HepG2 (cell line): ENCODE measurements around the gene PTGR1. TPM values are rescaled to one million over a fixed set of nuclear protein-coding genes. Genes with fewer than 3 reads are reported as not detected.
A peak's percentile ranks its signal among the peaks of the same experiment; 100 is the strongest.

Experiments used
- ATAC-seq: fragments of 200-7000 bp; cut with Tn5 transposase; 3 replicates; pipeline ENCODE4 v1.9.1; 2020; ENCODE audit warnings: mild to moderate bottlenecking, moderate library complexity
- BruUV-seq: library from RNA; stranded (reverse); fragments of 400-500 nt; replicated peaks from 2 replicates; lab custom pipeline; 2021; lab: Mats Ljungman, UMichigan
- CTCF ChIA-PET: fragments of 300-600 bp; formaldehyde crosslinking; extraction: SDS; loops from one replicate; lab custom pipeline; 2021; ENCODE audit warnings: low total read pairs, inconsistent platforms, low intra/inter-chr PET ratio; lab: Yijun Ruan, JAX
- POLR2A ChIA-PET: fragments of 350-600 bp; sonication (Branson Sonifier 250); formaldehyde crosslinking; loops from one replicate; lab custom pipeline; 2020; ENCODE audit warnings: antibody characterized with exemption, inconsistent platforms; lab: Yijun Ruan, JAX
- DNase-seq: peaks from one replicate; pipeline ENCODE4 v3.0.0-alpha.2; 2015; ENCODE audit warnings: low spot score
- FAIRE-seq: peaks from 3 replicates; lab custom pipeline; 2011; peaks lifted over from hg19 to GRCh38; lab: Jason Lieb, UNC
- H2AFZ ChIP-seq: one replicate; pipeline ENCODE4 v1.6.1; 2011; ENCODE audit warnings: low read length, inconsistent platforms
- H3K27ac ChIP-seq: fragments of 300-600 bp; 3 replicates; pipeline ENCODE4 v1.8.0; 2011; ENCODE audit warnings: mixed run types, mild to moderate bottlenecking, mixed read lengths, low read length, inconsistent platforms; ENCODE audit not compliant: insufficient read depth; ENCODE audit errors: extremely low read length
- H3K27me3 ChIP-seq, 2 experiments: fragments of 200-600 bp in 1 of 2; 2 replicates in 1 of 2; 3 replicates in 1 of 2; pipeline versions ENCODE4 v1.6.0 to v1.8.0; 2011; ENCODE audit warnings: low read length in 2 of 2, mild to moderate bottlenecking in 2 of 2, moderate library complexity in 2 of 2, inconsistent platforms in 1 of 2; ENCODE audit not compliant: insufficient read depth in 2 of 2, control insufficient read depth in 1 of 2
- H3K36me3 ChIP-seq, 2 experiments: fragments of 200-600 bp in 1 of 2; replicated peaks in 1 of 2; 2 replicates in 1 of 2; 3 replicates in 1 of 2; pipeline versions ENCODE4 v1.5.1 to v1.8.0; 2011; ENCODE audit warnings: low read length in 2 of 2, inconsistent platforms in 1 of 2; ENCODE audit not compliant: insufficient read depth in 2 of 2, control insufficient read depth in 1 of 2
- H3K4me1 ChIP-seq: 2 replicates; pipeline ENCODE4 v1.5.1; 2012; ENCODE audit warnings: low read length, inconsistent platforms; ENCODE audit not compliant: insufficient read depth
- H3K4me2 ChIP-seq: 2 replicates; pipeline ENCODE4 v1.6.0; 2011; ENCODE audit warnings: low read depth, low read length, inconsistent platforms
- H3K4me3 ChIP-seq, 3 experiments: fragments of 200-600 bp in 1 of 3; sonication (generic), shearing (Covaris generic) in 1 of 3; replicated peaks in 1 of 3; 2 replicates each; pipeline ENCODE4 v1.5.1; 2011 to 2016; ENCODE audit warnings: low read length in 3 of 3, inconsistent platforms in 2 of 3, low read depth in 2 of 3, mild to moderate bottlenecking in 2 of 3, control low read depth in 1 of 3, mixed read lengths in 1 of 3; ENCODE audit not compliant: insufficient read depth in 1 of 3
- H3K79me2 ChIP-seq: one replicate; pipeline ENCODE4 v1.6.1; 2011; ENCODE audit warnings: low read length, inconsistent platforms; ENCODE audit not compliant: insufficient read depth
- H3K9ac ChIP-seq: 2 replicates; pipeline ENCODE4 v1.6.0; 2011; ENCODE audit warnings: mild to moderate bottlenecking, low read depth, low read length, inconsistent platforms; ENCODE audit not compliant: insufficient read depth
- H3K9me3 ChIP-seq: 2 replicates; pipeline ENCODE4 v1.5.1; 2012; ENCODE audit warnings: mild to moderate bottlenecking, low read length
- H4K20me1 ChIP-seq: 2 replicates; pipeline ENCODE4 v1.6.0; 2011; ENCODE audit warnings: inconsistent platforms, mild to moderate bottlenecking, low read length, moderate library complexity; ENCODE audit not compliant: insufficient read depth
- AGO1 ChIP-seq: fragments of 200-400 bp; formaldehyde crosslinking; IDR thresholded peaks from 2 replicates; pipeline ENCODE4 v1.6.1; 2017; ENCODE audit warnings: mild to moderate bottlenecking, low read depth, low read length, moderate library complexity; ENCODE audit not compliant: poor library complexity, severe bottlenecking
- CENPT ChIP-seq: sonication (generic); formaldehyde crosslinking; IDR thresholded peaks from 2 replicates; pipeline ENCODE4 v1.8.0; 2022; ENCODE audit warnings: low read depth, mild to moderate bottlenecking, moderate library complexity, missing genetic modification reagents
- CHCHD3 ChIP-seq: sonication (generic); formaldehyde crosslinking; IDR thresholded peaks from 2 replicates; pipeline ENCODE4 v1.8.0; 2022; ENCODE audit warnings: mild to moderate bottlenecking, missing genetic modification reagents, moderate library complexity
- DDIT3 ChIP-seq: sonication (generic); formaldehyde crosslinking; IDR thresholded peaks from 2 replicates; pipeline ENCODE4 v1.4.0; 2020; ENCODE audit warnings: mild to moderate bottlenecking, missing genetic modification reagents
- ETV5 ChIP-seq: IDR thresholded peaks from 2 replicates; pipeline ENCODE4 v1.6.1; 2018; ENCODE audit warnings: missing biosample characterization, missing genetic modification reagents, inconsistent platforms, borderline replicate concordance
- IRF2 ChIP-seq: IDR thresholded peaks from 2 replicates; pipeline ENCODE4 v1.6.1; 2018; ENCODE audit warnings: missing genetic modification reagents, missing compliant biosample characterization
- KLF12 ChIP-seq: sonication (generic); formaldehyde crosslinking; IDR thresholded peaks from 2 replicates; pipeline ENCODE4 v1.4.0; 2020; ENCODE audit warnings: missing genetic modification reagents, borderline replicate concordance
- KLF9 ChIP-seq: IDR thresholded peaks from 2 replicates; pipeline ENCODE4 v1.6.1; 2016; ENCODE audit warnings: low read depth
- NCOA2 ChIP-seq: sonication (generic); formaldehyde crosslinking; IDR thresholded peaks from 2 replicates; pipeline ENCODE4 v1.8.0; 2022; ENCODE audit warnings: inconsistent platforms
- NFE2L1 ChIP-seq: sonication (generic); formaldehyde crosslinking; IDR thresholded peaks from 2 replicates; pipeline ENCODE4 v1.4.0; 2020; ENCODE audit warnings: missing genetic modification reagents, mild to moderate bottlenecking, borderline replicate concordance
- TCF12 ChIP-seq, 2 experiments: fragments of 450-650 bp in 1 of 2; sonication (generic) in 1 of 2; formaldehyde crosslinking in 1 of 2; IDR thresholded peaks; 2 replicates each; pipeline versions ENCODE4 v1.6.1 to v1.8.0; 2017 to 2022; ENCODE audit warnings: antibody characterized with exemption in 1 of 2, mild to moderate bottlenecking in 1 of 2, missing genetic modification reagents in 1 of 2, moderate library complexity in 1 of 2
- TEAD2 ChIP-seq: sonication (generic); formaldehyde crosslinking; IDR thresholded peaks from 2 replicates; pipeline ENCODE4 v1.9.0; 2021; ENCODE audit warnings: missing genetic modification reagents
- ZC3H4 ChIP-seq: sonication (generic); formaldehyde crosslinking; IDR thresholded peaks from 2 replicates; pipeline ENCODE4 v1.4.0; 2020; ENCODE audit warnings: missing genetic modification reagents, borderline replicate concordance
- ZHX2 ChIP-seq, 2 experiments: sonication (generic) in 1 of 2; formaldehyde crosslinking in 1 of 2; IDR thresholded peaks; 2 replicates each; pipeline versions ENCODE4 v1.6.1 to v1.9.0; 2014 to 2022; ENCODE audit warnings: antibody characterized with exemption in 1 of 2, borderline replicate concordance in 1 of 2, inconsistent platforms in 1 of 2, low read depth in 1 of 2, missing genetic modification reagents in 1 of 2
- ZNF564 ChIP-seq: sonication (generic); formaldehyde crosslinking; IDR thresholded peaks from 2 replicates; pipeline ENCODE4 v1.8.1; 2023; ENCODE audit warnings: mild to moderate bottlenecking, missing genetic modification reagents
- ZNF772 ChIP-seq: sonication (generic); formaldehyde crosslinking; IDR thresholded peaks from 2 replicates; pipeline ENCODE4 v1.5.0; 2020; ENCODE audit warnings: mild to moderate bottlenecking, missing genetic modification reagents
- WGBS: methylation state at CpG from one replicate; pipeline ENCODE4 v1.1.6; 2017; ENCODE audit warnings: low lambda C conversion rate; 5-methylcytosine and 5-hydroxymethylcytosine counted together
- in situ Hi-C: cut with HindIII; loops from 2 replicates; pipeline ENCODE4 v1.10.0; 2017; ENCODE audit warnings: low pct_unique_long_range_greater_than_20kb; ENCODE audit not compliant: extremely low pct_ligation_motif_present
- intact Hi-C: fragments of 100-400 bp; cut with micrococcal nuclease; formaldehyde crosslinking; loops from one replicate; pipeline ENCODE4 v1.10.0; 2022; ENCODE audit not compliant: unreplicated experiment
- polyA plus RNA-seq, 8 experiments: library from polyadenylated mRNA; depleted of rRNA in 3 of 8; stranded (reverse) in 7 of 8; unstranded in 1 of 8; fragments of >200 nt; fragmentation: Illumina TruSeq in 4 of 8; extraction: Trizol in 4 of 8; gene quantifications; 2 replicates each; pipeline versions ENCODE4 v1.2.1 to v1.2.3, GENCODE V29; 2011 to 2016; ENCODE audit warnings: low read depth in 4 of 8, missing spikeins in 1 of 8, mixed read lengths in 1 of 8; ENCODE audit not compliant: insufficient read depth in 1 of 8
- total RNA-seq, 5 experiments: library from RNA; depleted of rRNA; stranded (reverse); fragments of >200 nt; fragmentation: Illumina TruSeq; extraction: Trizol; gene quantifications; 2 replicates each; pipeline ENCODE4 v1.2.3, GENCODE V29; 2016; ENCODE audit warnings: low read depth in 1 of 5

PTGR1 gene
- total and polyA plus RNA-seq, 2 of the 13 experiments (the other 11 are each of a cell fraction or from before 2014, with no cell fraction given), result 6.0 to 15.8 TPM

GRCh38 chr9:111631214-111631971, 31.9 kb upstream of the PTGR1 start, which contains the start of gene DNAJC25:
Gene DNAJC25 (plus strand): TSS chr9:111631334. CDS start chr9:111631408, 74 bp downstream.
- peak within 1 kb of the TSS; percentile 96 for H3K9ac ChIP-seq
- H3K36me3 ChIP-seq, result no peaks in the 10 kb centered on the region
- peak; percentile 96 for DNase-seq
- no peak for FAIRE-seq
- peak within 1 kb of the TSS; percentile 73 to 98 (median 91) for H3K4me3 ChIP-seq
- H2AFZ ChIP-seq, result peak within 1 kb of the TSS; percentile 94
- H3K27me3 ChIP-seq, result no peaks in the 10 kb centered on the region; a peak in 1 of 5 replicates
- peaks cover 64% of the 10 kb centered on the region for H3K4me1 ChIP-seq
- WGBS, result 2% methylated on average over 12 of the region's 79 CpGs
- intact Hi-C loops, result loop anchor here (1.0 to 2.0 kb wide), 3 partner anchors 27 to 59 kb away; no protein-coding TSS in a partner anchor
- in situ Hi-C loops, result no loop called here
- H3K79me2 ChIP-seq, result peaks cover 51% of the 10 kb centered on the region
- ATAC-seq, result peak; percentile 88
- peak within 1 kb of the TSS; percentile 80 for H3K27ac ChIP-seq
- no TSS peak for BruUV-seq
- ChIA-PET CTCF (no interaction called here), POLR2A (interaction anchor here (0.6 to 1.6 kb wide), 12 partner anchors 9 to 148 kb away, joined by 3 to 18 read pairs (median 4); partner anchors contain the start of genes GNG10 and PTGR1)
- peak within 1 kb of the TSS; percentile 97 for H3K4me2 ChIP-seq
- peaks cover 27% of the 10 kb centered on the region for H4K20me1 ChIP-seq
- H3K9me3 ChIP-seq, result no peaks in the 10 kb centered on the region
- TF ChIP-seq NCOA2 (CRISPR knock-in tag) (no peak; the same call in 1 of the 2 replicates), CHCHD3 (CRISPR knock-in tag) (no peak), IRF2 (CRISPR knock-in tag) (no peak), DDIT3 (CRISPR knock-in tag) (no peak), NFE2L1 (CRISPR knock-in tag) (no peak), ZC3H4 (CRISPR knock-in tag) (no peak), KLF12 (CRISPR knock-in tag) (no peak), TCF12 (IDR thresholded peaks at IDR 0.05) (no peak), TCF12 (CRISPR knock-in tag; IDR thresholded peaks at IDR 0.05) (peak; percentile 87; the same call in 1 of the 2 replicates), AGO1 (peak; percentile 42), ZHX2 (IDR thresholded peaks at IDR 0.05; ENCODE audit: low read depth) (no peak; the same call in 1 of the 2 replicates), ZHX2 (CRISPR knock-in tag; IDR thresholded peaks at IDR 0.05; ENCODE audit: borderline replicate concordance) (peak; percentile 65; the same call in 1 of the 2 replicates), KLF9 (CRISPR knock-in tag) (no peak), ZNF772 (CRISPR knock-in tag) (no peak; the same call in none of the 2 replicates), ETV5 (CRISPR knock-in tag) (peak; percentile 84; the same call in 1 of the 2 replicates), CENPT (CRISPR knock-in tag) (no peak; the same call in 1 of the 2 replicates), ZNF564 (0 out of 2 replicates have a peak, but pooled peaks have one; percentile 39), TEAD2 (CRISPR knock-in tag) (no peak)
